Ammon's horn (tissue), 1 donor: ENCODE measurements around the gene ZNF442.
"Not testable (repeated sequence)": the region's sequence is repeated elsewhere in the genome, so short reads cannot be mapped to it uniquely, and the experiment has no call there.

Source experiments
- DNase-seq: peaks from one replicate; pipeline ENCODE4 v3.0.0-alpha.2; 2016; ENCODE audit warnings: low spot score

Gene ZNF442

DNA sequence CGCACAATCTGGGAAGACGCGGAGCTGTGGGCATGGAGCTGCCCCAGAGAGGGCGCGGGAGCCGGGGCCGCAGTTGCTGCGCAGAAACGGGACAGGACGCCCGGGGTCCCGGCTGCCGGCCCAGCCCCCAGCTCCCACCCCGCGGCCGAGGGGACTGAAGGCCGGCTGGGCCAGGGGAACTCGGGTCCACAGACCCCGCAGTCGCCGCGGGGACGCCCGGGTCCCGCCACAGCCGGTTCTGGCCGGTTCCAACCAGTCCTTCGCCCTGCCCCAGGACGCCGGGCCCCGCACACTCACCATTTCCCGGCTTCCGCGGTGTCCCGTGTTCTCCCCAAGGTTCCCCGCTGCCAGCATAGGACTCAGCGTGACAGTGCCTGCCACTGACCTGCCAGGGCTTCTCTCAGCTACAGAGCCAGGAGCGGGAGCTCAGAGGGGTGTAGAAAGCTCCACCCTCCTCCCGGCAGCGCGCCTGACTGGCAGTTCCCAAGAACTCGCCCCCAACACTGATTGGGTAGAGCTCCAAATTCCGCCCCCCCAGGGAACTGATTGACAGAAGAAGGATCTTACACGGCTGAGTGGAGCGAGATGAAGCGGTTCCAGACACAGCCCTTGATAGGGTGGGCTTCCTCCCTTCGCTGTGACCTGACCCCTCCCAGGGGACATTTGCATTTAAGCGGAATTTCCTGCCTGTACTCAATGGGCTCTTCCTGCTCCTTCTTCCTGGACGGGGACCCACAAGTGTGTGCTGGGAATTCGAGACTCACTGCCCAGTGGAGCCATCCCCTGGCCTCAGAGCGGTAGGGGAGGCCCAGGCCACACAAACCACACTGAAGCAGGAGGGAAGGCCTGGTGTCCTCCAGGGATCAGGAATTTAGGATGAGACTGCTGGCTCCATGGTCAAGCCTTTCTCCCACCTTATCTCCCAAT, at the start of gene ZNF442:
TSS of gene ZNF442 (minus strand) at position 448 of the 927 bp plus-strand sequence. CDS start 2,052 bp downstream, outside the sequence.
- DNase-seq, result peak; percentile 99

DNA sequence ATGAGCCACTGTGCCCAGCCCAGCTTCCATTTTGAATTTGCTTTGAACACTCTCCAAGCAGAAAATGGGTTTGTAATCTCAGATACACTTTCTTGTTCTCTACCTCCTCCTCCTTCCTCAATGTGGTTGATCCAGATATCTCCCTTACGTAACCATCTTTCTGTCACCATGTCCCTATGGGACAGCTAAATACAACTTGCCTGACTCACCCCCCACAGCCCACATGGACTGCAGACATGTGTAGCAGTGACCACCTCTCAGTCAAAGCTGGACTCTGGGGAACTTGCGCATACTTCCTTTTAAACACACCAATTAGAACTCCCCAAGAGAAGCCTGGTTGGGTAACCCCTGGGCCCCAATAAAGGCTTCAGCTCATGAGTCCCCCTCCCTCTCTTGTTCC, 46.4 kb upstream of the ZNF442 start:
- DNase-seq, result no peak

DNA sequence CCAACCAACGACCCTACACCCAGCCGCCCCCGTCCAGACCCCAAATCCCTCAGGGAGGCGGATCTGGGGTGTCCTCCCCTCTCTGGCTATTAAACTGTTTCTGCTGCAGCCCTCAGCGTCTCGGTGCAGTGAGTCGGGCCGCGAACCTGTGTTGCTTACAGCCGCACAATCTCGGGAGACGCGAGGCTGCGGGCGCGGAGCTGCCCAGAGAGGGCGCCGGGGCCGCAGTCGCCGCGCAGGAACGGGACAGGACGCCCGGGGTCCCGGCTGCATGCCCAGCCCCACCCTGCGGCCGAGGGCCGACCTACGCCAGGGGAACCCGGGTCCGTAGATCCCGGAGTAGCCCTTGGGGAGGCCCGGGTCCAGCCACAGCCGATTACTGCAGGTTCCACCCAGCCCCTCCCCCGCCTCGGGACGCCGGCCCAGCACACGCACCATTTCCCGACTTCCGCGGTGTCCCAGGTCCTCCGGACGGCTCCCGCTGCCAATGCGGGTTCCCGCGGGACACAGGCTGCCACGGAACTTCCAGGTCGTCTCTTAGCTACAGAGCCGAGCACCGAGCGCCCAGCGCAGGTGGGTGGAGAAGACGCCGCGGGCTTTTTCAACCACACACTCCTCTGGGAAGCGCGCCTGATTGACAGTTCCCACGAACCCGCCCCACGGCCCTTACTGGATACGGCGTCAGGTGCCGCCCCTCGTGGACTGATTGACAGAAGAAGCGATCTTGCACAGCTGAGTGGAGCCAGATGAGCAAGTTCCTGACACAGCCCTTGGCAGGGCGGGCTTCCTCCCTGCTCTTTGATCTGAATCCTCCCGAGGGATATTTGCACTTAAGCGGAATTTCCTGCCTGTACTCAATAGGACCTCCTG, 35.4 kb upstream of the ZNF442 start, which contains the start of gene ZNF799:
TSS of gene ZNF799 (minus strand) at position 639 of the 870 bp plus-strand sequence. CDS start at position 438, 201 bp downstream.
- peak; percentile 99 for DNase-seq

DNA sequence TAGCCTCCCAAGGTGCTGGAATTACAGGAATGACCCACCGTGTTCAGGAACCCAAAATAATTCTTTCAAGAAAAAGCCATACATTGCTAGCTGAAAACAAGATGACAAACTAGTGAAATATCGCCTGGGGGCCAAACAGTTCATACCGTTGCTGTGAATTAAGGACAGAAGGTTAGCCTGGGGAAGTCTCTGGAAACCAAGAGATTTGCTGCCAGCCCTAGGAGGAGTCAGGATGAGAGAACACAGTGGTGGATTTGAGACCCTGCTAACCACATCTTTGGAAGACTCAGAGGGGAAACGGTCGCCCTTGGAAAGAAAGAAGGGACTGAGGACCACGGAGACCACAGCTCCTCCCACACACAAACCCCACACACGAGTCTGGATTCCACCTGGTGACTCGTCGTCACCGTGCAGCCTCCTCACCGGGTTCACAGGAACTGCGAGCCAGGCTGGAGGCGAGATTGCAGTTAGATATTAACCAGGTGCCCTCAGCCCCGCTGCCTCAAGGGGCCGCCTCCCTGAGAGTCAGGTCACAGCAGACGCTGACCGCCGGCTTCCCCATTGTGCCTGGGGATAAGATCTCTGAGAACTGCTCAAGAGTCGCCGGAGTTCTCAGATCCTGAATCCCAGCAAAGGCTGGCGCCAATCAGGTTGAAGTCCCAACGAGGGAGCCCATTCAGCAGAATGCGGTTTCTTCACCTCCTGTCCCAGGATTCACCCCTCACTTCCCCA, 34.6 kb upstream of the ZNF442 start:
- not testable (repeated sequence) for DNase-seq

DNA sequence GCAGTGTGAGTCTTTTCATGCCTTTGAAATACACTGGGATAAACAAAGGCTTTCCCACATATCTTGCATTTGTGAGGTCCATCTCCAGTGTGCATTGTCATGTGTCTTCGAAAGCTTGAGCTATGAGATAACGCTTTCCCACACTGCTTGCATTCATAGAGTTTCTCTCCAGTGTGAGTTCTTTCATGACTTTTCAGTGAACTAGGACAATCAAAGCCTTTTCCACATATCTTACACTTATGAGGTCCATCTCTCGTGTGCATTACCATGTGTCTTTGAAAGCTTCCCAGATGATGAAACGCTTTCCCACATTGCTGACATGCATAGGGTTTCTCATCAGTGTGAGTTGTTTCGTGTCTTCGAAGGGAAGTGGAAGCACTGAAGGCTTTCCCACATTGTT, 25.7 kb upstream of the ZNF442 start:
- not testable (repeated sequence) for DNase-seq

DNA sequence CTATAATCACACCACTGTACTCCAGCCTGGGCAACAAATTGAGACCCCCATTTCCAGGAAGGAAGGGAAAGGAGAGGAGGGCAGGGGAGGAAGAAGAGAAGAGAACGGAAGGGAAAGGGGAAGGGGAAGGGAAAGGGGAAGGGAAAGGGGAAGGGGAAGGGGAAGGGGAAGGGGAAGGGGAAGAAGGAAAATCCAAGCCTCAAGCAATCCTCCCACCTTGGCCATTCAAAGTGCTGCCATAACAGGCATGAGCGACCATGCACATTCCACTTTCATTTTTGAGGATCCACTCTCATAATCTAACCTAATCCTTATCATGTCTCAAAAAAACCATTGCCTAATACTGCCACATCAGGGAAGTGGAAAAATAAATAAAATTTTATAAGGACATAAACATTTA, 20.9 kb upstream of the ZNF442 start:
- DNase-seq, result not testable (repeated sequence)

DNA sequence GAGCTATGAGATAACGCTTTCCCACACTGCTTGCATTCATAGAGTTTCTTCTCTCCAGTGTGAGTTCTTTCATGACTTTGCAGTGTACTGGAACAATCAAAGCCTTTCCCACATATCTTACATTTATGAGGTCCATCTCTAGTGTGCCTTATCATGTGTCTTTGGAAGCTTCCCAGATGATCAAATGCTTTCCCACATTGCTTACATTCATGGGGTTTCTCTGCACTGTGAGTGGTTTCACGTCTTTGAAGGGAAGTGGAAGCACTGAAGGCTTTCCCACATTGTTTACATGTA, 14.9 kb upstream of the ZNF442 start:
- DNase-seq, result no peak

DNA sequence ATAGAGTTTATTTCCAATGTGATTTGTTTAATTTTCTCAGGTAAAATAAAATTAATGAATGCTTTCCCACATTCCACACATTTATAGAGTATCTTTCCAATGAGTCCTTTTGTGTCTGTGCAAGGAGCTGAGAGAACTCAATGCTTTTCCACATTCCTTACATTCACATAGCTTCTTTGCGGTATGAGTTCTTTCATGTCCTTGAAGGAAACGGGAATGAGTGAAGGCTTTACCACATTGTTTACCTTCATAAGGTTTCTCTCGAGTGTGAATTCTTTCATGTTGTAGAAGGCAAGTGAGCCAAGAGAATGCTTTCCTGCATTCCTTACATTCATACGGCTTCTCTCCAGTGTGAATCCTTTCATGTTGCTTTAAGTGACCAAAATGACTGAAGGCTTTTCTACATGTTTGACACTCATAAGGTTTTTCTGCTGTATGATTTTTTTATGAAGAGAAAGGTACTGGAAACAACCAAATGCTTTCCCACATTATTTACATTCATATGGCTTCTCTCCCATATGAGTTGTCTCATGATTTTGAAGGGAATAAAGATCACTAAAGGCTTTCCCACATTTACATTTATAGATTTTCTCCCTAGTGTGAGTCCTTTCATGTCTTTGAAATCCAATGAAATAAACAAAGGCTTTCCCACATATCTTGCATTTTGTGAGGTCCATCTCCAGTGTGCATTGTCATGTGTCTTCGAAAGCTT, 14.4 kb upstream of the ZNF442 start:
- no peak for DNase-seq

DNA sequence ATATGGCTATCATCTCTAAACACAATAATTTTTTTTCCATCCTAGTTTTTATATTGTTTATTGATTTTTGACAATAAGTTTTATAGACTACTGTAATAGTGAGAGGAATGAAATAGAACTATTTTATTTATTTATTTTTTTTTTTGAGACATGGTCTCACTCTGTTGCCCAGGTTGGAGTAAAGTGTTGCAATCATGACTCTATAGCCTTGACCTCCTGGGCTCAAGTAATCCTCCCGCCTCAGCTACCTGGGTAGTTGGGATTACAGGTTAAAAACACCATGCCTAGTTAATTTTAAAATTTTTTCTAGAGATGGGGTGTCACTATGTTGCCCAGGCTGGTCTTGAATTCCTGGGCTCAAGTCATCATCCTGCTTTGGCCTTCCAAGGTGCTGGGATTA, 8.5 kb upstream of the ZNF442 start:
- DNase-seq, result no peak

DNA sequence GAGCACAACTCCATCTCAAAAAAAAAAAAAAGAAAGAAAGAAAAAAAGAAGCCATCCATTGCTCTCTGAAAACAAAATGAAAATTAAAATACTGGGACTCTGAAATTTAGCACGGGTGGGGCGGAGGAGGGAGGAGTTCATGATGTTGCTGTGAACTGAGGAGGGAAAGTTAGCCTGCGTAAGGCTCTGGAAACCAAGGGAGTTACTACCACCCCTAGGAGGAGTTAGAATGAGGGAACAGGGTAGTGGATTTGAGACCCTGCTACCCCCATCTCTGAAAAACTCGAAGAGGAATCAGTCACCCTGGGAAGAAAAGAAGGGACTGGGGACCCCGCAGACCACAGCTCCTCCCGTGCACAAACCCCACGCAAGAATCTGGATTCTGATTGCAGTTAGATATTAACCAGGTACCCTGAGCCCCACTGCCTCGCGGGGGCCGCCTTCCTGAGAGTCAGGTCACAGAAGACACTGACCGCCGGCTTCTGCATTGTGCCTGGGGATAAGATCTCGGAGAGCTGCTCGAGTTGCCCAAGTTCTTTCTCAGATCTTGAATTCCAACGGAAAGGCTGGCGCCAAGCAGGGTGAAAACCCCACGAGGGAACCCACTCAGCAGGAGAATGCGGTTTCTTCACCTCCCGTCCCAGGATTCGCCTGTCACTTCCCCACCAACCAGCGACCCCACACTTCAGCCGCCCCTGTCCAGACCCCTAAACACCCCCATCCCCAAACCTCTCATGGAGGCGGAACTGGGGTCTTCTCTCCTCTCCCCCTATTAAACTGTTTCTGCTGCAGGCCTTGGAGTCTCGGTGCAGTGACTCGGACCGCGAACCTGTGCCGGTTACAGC, 870 bp downstream of the ZNF442 start:
- DNase-seq, result peak; percentile 6

DNA sequence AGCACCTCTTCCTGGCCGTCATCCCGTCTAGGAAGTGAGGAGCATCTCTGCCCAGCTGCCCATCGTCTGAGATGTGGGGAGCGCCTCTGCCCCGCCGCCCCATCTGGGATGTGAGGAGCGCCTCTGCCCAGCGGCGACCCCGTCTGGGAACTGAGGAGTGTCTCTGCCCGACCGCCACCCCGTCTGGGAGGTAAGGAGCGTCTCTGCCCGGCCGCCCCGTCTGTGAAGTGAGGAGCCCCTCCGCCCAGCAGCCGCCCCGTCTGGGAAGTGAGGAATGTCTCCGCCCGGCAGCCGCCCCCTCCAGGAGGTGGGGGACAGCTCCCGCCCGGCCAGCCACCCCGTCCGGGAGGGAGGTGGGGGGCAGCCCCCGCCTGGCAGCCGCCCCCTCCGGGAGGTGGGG, 3.2 kb downstream of the ZNF442 start:
- not testable (repeated sequence) for DNase-seq

DNA sequence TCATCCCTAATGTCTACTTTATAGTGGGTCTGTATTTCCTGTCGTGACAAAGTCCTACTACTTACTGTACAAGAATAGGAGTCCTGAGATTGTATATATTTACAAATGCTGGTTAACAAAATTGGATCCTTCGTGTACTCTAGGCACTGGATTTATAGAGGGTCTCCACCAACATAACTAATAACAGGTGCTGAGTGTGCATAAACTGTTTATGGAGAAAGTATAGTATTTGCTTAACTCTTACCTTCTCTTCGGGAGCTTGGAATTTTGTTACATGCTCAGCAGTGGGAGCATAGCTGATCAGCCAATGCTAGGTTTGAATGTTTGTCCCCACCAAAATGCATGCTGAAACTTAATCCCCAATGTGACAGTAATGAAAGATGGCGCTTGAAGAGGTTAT, 12.1 kb downstream of the ZNF442 start:
- no peak for DNase-seq

DNA sequence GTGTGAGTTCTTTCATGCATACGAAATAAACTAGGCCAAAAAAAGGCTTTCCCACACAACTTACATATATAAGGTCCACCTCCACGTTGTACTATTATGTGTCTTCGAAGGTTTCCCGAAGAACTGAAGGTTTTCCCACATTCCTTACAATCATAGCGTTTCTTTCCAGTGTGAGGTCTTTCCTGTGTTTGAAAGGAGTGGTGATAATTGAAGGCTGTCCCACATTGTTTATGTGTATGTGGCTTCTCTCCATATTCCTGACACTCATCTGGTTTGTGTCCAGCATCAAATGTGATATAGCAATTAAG, 14.6 kb downstream of the ZNF442 start:
- no peak for DNase-seq

DNA sequence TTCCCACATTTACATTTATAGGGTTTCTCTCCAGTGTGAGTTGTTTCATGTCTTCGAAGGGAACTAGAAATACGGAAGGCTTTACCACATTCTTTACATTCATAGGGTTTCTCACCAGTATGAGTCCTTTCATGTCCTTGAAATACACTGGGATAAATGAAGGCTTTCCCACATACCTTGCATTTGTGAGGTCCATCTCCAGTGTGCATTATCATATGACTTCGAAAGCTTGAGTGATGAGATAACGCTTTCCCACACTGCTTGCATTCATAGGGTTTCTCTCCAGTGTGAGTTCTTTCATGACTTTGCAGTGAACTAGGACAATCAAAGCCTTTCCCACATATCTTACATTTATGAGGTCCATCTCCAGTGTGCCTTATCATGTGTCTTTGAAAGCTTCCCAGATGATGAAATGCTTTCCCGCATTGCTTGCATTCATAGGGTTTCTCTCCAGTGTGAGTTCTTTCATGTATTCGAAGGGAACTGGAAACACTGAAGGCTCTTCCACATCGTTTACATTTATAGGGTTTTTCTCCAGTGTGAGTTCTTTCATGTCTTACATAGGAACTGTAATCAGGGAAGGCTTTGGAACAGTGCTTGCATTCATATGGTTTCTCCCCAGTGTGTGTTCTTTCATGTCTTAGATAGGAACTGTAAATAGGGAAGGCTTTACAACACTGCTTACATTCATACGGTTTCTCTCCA, 15.1 kb downstream of the ZNF442 start:
- DNase-seq, result no peak

DNA sequence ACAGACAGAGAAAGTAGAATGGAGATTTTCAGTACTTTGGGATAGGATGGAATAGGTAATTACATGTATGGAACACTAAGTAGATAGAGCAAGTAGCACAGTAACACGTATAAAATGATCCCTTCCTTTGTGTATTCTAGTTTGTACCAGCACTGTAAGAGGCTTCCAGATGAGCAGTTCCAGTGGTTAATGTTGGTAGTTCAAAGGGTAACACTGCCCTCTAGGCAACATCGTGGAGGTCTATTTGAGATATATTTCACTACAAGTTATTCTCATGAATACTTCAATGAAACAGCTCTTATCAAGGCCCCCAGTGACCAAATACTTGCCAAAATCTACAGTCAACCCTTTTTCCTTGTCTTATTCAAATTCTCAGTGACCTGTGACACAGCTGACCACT, 18.6 kb downstream of the ZNF442 start:
- no peak for DNase-seq

DNA sequence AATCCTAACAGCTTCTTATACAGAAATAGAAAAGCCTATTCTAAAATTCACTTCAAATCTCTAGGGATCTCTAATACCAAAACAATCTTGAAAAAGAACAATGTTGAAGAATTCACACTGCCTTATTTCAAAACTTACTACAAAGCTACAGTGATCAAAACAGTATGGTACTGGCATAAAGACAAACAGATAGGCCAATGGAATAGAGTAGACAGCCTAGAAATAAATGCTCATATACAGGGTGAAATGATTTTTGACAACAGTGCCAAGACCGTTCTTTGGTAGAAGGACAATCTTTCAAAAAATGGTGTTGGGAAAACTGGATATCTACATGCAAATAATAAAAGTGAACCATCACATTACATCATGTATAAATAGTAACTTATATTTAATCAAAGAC, 20.3 kb downstream of the ZNF442 start:
- DNase-seq, result no peak

DNA sequence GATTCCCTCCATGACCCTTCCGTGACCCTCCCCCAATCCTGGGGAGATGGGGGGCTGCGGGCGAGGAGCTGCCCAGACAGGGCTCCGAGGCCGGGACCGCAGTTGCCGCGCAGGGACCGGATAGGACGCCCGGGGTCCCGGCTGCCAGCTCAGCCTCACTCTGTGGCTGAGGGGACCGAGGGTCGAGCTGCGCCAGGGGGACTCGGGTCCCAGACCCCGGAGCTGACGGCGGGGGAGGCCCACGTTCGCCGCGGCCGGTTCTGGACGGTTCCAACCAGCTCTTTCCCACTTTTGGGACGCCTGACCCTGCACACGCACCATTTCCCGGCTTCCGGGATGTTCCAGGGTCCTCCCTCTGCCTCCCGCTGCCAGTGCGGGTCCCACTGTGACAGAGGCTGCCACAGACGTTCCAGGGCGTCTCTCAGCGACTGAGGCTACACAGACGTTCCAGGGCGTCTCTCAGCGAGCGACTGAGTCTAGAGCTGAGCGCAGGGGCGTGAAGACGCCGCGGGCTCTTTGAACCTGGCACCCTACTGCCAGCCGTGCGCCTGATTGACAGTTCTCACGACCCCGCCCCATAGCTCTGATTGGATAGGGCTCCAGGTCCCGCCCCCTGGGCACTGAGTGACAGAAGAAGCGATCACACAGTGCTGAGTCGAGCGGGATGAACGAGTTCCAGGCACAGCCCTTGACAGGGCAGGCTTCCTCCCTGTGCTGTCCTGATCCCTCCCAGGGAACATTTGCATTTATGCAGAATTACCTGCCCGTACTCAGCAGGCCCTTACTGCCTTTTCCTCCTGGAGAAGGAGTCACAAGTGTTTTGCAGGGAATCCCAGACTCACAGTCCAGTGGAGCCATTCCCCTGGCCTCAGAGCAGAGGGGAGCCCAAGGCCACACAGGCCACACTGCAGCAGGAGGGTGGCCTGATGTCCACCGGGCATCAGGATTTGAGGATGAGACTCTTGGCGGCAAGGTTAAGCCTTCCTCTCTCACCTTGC, 32.0 kb downstream of the ZNF442 start, which contains the start of gene ZNF563:
TSS of gene ZNF563 (minus strand) at position 472 of the 998 bp plus-strand sequence. CDS start at position 321, 151 bp downstream.
- peak; percentile 99 for DNase-seq

DNA sequence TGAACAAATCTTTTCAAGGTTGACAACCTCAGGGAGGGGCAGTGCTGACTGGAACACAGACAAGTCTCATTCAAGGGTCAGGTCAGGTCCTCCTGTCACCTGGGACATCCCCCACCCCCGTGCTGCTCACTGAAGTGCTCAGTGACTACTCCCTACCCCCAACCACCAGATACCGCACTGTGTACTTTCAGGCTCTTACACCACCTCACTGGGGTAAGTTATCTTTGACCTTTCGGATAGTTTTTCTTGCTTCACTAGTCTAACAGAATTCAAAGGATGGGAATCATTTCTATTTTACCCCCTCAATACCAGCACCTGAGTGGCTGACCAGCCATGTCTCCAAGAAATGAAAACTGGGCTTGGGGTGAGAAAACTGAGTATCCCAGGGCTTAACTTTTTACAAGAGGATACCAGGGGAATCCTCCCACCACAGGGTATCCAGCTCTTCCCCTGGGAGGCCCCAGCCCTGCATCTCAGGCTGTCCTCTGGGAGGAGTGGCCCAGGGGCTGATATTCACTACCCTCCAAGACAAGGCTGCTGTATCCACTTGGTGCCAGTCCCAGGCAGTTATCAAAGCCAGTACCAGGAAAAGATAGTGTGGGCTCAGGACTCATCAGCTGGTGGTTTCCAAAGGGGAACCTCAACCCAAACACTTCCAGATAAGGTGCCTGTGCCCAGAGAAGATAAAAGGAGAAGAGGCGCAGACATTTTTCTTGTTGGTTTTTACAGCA, 34.1 kb downstream of the ZNF442 start:
- no peak for DNase-seq
